HFF-Myc (cell line): Measurements from ENCODE around the gene RRAGA.
"Not testable (repeated sequence)": the region's sequence is repeated elsewhere in the genome, so short reads cannot be mapped to it uniquely, and the experiment has no call there.

Source experiments
- DNase-seq: peaks from one replicate; pipeline ENCODE4 v3.0.0-alpha.2; 2011; ENCODE audit warnings: low read depth; ENCODE audit errors: extremely low read depth
- H3K4me3 ChIP-seq: replicated peaks from 2 replicates; pipeline ENCODE4 v1.5.1; 2011; ENCODE audit warnings: low read depth, mild to moderate bottlenecking, control low read depth, low read length
- CTCF ChIP-seq: IDR thresholded peaks from 2 replicates; pipeline ENCODE4 v1.5.1; 2012; ENCODE audit warnings: mild to moderate bottlenecking, low read depth, low read length, control low read depth; ENCODE audit errors: missing control alignments

RRAGA gene

GRCh38 chr9:19085295-19085694 lies 36.1 kb downstream of the RRAGA start:
- no peak for TF ChIP-seq CTCF
- H3K4me3 ChIP-seq: no peak overlapping the region
- DNase-seq: no peak

- DNase-seq: no peak
- TF ChIP-seq CTCF: no peak
- H3K4me3 ChIP-seq: no peak overlapping the region
These were observed 38.1 kb downstream of the RRAGA start for GRCh38 chr9:19087106-19088000.

- DNase-seq, H3K4me3 ChIP-seq: not testable (repeated sequence)
These were observed 48.2 kb downstream of the RRAGA start for GRCh38 chr9:19097431-19097830.
